Keratinocyte (primary cell): ENCODE data around the gene PPP1R14D.

Experiments
- CTCF ChIP-seq, 3 experiments: IDR thresholded peaks in 1 of 3; conservative IDR thresholded peaks in 1 of 3; optimal IDR thresholded peaks in 1 of 3; 2 replicates in 2 of 3; 3 replicates in 1 of 3; pipeline versions ENCODE3 to v1.5.1; 2011; ENCODE audit warnings: low read length in 3 of 3, mild to moderate bottlenecking in 3 of 3, moderate library complexity in 2 of 3, control low read depth in 1 of 3, inconsistent platforms in 1 of 3; ENCODE audit not compliant: insufficient read depth in 2 of 3; ENCODE audit errors: extremely low read depth in 1 of 3
- EZH2 ChIP-seq: IDR thresholded peaks from one replicate; pipeline ENCODE4 v1.6.1; 2012; ENCODE audit warnings: inconsistent platforms, mild to moderate bottlenecking, low read length, moderate library complexity

DNA sequence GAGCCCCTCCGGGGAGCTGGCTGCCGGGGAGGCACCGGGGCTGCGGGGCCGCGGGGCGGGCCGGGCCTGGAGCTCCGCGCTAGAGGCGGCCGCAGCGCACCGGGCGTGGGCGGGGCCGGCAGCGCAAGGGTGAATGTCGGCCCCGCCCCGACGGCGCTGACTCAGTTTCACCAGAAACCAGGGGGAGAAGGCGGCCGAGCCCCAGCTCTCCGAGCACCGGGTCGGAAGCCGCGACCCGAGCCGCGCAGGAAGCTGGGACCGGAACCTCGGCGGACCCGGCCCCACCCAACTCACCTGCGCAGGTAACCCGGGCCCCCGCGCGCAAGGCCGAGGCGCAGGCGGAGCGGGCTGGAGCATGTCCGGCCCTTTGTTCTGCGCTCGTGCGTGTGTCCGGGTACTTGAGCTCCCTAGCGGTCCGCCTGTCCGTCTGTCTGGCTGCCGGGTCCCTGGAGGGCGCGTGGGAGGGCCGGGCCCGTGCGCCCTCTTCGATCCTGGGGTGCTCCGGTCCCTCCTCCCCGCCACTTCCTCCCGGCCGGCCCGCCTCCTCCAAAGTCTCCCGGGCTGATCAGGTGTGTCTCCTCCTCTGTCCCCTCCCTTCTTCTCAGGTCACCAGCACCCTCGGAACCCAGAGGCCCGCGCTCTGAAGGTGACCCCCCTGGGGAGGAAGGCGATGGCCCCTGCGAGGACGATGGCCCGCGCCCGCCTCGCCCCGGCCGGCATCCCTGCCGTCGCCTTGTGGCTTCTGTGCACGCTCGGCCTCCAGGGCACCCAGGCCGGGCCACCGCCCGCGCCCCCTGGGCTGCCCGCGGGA lies 15.6 kb upstream of the PPP1R14D start, which contains the start of gene SPINT1:
- TF ChIP-seq CTCF (optimal IDR thresholded peaks at IDR 0.05 in 1 of 3, IDR thresholded peaks at IDR 0.05 in 1 of 3, conservative IDR thresholded peaks at IDR 0.05 in 1 of 3; ENCODE audit: extremely low read depth in 1 of 3, insufficient read depth in 2 of 3, low read length in 3 of 3) (no peak), EZH2 (no peak)
